GM04504 (cell line): ENCODE data around the gene NLGN2.

Source experiments
- DNase-seq: peaks from one replicate; pipeline ENCODE4 v3.0.0-alpha.2; 2012; ENCODE audit warnings: low read depth

The NLGN2 gene

DNA sequence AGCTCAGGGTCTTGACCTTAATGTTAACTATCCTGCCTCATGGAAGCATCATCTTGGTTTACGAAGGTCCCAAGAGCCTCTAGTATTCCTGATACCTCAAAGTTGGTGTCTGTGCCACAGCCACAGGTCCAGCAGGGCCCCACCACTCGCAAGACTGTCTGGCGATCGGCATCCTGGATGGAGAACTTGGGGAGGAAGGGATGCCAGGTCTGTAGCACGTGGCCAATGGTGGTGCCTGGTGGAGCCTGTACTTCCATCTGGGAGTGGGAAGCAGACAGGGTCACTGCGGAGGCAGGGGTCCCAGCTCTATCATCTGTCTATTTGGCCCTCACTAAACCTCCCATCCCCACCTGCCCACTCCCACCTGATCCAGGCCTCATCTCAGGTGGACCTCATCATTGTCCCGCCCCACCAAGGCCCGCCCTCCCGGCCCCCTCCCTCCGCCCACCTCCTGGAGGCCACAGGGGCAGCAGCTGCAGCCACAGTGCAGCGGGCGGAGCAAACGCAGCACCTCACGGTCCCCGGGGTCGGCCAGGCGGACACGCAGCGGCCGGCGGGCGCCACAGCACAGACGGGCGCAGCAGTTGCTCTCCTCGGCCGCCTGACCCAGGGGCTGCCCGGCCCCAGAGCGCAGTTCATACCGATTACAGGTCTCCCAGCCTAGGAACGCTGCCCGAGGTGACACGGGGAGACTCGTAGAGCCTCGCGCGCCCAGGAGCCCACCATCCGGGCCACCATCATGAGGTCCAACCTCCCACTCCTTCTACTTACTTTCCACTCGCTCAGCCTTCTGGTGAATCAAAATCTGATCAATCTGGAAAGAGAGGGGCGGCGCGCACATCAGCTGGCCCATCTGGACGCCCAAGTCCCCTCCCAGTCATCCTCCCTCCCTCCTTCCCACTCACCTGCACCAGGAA is 14.7 kb upstream of the NLGN2 start:
- DNase-seq: no peak

DNA sequence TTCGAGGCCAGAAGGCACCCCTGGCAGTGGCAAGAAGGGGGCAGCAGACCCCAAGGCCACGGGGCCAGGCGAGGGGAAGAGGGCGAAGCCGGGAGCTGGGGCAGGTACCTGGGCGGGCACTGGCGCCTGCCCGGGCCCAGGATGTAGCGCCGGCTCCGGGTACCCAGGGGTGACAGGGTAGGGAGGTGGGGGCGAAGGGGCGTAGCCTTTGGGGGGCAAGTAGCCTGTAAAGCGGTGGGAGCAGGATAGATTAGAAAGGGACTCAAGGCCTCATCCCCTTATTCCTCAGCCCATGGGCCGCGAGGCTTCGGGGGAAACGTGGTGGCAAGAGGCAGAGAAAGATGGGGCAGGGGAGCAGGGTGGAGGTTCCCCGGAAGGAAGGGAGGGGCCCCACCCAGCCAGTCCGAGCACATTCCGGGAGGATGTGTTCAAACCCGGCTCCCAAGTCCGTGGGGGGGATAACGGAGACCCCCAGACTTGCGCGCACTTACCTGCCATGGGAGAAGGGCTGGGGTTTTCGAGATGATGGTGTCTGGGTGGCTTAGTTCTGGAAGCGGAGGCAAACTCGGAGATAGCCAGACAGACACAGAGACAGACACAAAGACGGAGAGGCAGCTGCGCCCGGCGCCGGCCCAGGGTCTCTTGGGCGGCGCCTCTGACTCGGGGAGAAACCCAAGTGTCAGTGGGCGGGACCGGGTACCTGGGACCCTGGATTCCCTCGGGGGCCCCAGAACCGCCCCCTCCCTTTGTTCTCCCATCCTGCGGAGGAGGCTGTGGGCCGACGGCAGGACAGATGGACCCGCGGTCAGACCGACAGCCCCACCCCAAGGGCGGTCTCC is 13.8 kb upstream of the NLGN2 start:
- DNase-seq: no peak

DNA sequence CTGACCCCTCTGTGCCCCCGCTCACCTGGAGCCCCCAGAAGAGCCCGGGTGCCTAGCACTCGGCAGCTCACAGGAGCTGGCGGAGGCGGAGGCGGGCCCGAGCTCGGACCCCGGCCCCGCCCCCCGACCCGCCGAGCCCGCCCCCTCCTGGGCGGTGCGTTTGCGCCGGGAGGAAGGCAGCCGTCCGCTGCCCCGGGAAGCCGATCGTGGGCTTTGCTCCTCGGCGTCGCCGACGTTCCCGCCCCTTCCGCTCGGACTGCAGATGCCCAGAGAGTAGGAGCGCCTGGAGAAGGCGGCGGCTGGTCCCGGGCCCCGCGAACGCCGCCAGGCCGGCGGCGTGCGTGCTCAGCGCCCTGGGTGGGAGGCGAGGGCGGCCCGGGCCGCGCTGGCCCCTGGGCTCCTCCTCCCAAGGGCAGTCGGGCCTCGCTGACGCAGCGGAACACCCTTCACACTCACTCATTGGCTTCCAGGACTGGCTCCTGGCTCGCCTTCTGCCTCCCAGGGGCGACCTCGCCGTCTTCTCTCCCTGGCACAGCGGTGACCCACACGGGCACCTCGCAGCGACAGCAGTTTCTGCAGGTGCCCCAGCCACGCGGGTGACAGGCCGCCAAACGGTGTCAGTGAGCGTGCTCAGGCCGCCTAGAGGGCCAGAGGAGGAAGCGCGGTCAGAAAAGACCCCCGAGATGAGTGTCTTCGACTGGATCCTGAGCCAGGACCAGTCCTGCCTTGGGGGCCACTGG is 13.0 kb upstream of the NLGN2 start, which contains the start of gene PLSCR3:
PLSCR3 (minus strand) TSS at position 74 of the 740 bp plus-strand sequence. CDS start 415 bp downstream, outside the sequence.
- peak; percentile 70 for DNase-seq

DNA sequence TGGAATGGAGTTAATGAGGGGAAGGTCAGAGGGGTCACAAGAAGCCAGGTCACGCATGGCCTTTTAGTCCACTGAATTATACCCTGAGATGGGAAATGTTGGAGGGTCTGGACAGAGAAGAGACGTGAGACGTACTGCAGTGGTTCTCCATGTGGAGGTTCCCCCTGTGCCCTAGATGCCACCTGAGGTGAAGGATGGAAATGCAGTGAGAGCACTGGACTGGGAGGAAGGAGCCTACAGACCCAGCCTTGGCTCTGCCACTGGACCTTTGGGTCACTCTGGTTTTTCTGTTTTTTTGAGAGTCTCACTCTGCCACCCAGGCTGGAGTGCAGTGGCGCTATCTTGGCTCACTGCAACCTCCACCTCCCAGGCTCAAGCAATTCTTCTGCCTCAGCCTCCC is 11.5 kb upstream of the NLGN2 start:
- DNase-seq: no peak

DNA sequence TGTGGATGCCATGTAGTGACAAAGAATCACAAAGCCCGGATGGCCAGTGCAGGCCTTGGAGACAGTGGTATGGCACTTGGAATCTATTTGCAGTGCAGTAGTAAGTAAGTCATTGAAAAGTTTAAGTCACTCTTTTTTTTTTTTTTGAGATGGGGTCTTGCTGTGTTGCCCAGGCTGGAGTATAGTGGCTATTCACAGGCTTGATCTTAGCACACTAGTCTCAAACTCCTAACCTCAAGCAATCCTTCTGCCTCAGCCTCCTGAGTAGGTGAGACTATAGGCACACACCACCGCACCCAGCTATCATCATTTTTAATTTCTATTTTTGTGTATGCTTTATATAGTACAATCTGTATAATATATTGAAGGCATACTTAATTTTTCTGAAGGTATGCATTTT is 9.0 kb upstream of the NLGN2 start:
- no peak for DNase-seq

DNA sequence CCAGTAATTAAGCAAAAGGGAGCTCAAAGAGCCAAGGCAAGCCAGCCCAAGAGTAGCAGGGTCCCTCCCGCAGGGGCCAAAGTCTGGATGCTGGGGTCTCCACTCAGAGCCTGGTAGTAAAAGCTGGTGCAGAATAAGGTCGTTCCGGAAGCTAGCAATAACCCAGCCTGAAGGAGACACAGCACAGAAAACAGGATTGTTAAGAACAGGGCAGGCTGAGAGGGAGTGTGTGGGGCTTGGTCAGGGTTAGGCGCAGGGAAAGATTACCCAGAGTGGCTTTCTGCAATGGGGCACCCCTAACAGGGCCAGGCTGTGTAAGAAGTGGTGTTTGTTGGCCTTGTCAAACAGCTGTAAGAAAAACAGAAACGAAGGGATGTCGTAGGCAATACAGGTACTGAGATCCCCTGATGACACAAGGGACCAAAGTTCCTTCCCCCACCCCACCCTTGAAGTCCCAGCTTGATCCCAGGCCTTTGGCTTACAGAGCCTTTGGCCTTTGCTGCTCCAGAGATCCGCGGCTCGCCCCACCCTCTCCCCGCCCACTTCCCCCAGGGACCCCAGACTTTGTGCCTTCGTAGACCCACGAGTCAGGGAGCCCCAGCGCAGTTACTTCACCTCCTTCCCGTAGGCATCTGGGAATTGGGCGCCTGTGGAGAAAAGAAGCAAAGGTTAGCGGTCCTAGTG is 4.5 kb upstream of the NLGN2 start:
- no peak for DNase-seq

DNA sequence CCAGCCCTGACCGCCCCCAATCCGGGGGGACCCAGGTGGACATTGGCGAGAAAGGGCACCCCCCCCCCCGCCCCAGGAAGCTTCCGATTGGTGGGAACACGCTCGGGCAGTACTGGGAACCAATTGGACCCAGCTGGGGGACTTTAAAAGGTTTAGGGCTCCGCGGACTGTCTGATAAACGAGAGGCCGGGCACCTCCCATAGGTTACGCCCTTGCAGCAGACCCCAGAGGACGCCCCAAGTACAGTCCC is 4.0 kb upstream of the NLGN2 start:
- DNase-seq: no peak

DNA sequence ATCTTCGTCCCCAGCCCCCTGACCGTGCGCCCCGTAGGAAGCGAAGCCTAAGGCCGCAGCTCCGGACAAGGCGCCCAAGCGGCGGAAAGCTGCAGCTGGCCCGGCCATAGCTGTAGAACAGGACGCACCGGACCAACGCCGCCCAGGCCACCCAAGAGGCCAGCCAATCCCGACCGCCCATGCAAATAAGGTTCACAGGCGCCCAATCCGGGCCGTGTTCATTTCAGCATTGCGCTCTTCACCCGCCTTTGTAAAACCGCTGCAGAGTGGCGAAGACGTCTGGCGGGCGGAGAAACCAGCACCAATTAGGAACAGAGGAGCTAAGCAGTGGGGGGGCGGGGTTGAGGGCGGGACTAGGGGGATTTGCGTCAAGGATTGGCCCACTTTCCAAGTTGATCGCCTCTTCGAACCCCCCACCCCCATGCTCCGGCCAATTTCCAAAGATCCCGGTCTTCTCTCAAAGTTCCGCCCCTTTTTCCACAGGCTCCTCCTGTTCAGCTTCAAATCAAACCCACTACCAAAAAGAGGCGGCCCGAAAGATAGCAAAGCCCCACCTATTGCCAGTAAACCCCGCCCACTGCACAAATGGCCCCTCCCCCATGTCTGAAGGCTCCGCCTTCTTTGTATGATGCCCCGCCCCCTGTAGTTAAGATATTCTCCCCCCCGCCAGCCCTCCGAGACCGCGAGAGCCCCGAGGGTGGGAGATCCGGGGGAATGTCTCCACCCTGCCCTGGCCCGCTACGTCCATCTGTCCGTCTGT is 3.5 kb upstream of the NLGN2 start, which contains the start of gene TMEM256:
TMEM256 (minus strand) TSS at position 121 of the 760 bp plus-strand sequence; CDS start at position 108, 13 bp downstream.
- peak; percentile 99 for DNase-seq

DNA sequence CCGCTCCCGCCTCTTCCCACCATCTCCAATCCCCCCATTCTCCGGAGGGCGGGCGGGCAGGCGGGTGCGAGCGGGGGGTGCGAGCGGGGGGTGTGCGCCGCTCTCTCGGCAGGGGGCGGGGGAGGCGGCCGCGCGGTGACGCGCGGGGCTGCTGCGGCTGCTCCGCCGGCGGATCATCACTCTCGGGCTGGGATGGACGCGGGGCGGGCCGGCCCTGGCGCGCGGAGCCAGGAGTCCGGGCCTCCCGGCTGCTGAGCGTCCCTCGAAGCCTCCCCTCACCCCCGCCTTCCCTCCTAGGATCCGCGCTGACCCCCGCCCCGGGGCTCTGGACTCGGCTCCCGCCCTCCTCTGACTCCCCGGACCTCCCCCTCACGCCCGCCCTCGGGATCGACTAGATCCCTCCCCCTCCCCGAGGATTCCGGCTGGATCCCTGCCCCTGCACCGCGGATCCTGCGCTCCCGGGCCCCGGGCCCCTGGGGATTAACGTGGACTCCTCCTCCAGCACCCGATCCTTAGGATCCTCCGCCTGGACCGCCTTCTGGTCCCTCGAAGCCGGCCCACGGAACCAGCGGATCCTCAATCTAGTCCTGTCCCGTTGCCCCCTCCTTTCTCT is 2.8 kb upstream of the NLGN2 start:
- no peak for DNase-seq

DNA sequence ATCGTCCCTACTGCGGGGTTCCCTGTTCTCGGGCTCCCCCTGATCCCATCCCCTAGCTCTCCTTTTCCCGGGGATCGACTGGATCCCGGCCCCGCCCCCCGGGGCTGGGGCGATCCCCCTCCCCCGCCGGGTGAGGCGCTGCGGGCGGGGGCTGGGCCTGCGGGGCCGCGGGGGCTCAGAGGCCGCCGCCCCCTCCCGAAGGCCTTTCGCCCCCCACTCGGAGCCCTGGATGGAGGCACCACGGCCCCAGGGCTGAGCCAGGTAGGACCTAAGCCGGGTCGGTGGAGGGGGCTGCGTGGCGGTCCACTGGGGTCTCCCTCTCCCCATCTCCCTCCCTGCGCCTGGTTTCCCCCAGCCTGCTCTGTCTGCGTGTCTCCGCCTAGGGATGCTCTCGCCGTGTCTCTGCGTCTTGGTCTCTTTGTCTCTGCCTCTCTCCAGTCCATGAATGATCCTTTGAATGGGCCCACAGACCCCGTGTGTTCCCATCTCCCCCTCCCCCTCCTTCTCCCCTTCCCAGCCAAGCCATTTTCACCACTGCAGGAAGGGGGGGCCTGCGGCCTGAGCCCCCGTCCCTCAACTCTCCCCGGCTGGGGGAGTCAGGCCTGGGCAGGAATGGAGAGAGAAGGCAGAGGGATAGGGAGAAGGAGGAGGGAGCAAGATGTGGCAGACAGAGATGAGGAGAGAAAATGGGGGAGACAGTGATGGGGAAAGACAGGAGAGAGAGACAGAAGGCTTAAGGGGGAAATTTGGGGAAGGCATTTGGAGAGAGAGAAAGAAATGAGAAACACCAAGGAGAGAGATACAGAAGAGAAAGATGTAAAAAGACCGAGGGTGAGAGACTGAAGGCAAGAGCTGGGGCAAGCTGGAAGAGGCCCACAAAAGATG is 2.1 kb upstream of the NLGN2 start:
- no peak for DNase-seq

DNA sequence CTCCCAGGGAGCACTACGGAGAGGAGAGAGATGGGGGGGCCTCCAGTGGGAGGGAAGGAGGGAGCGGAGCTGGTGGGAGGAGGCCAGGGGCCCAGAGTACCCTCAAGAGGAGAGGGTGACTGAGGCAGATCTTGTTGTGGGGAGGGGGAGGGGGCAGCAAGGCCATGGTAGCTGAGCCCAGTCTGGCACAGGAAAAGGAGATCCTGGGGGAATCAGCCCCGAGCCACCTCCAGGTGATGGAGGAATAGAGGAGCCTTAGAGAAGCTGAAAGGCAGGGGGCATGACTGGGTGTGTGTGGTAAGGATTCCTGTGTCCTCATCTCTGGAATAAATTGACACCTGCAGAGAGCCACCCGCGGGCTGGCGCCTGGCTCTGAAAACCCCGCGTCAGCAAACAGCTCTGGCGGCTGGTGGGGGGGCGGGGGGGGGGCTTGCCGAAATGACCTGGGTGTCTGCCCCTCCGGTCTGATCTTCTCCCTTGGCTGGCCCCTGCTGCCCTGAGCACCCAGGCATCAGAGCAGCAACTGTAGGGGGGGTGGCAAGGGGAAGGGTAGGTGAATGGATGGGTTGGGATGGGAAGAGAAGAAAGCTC is 1.3 kb upstream of the NLGN2 start:
- no peak for DNase-seq

DNA sequence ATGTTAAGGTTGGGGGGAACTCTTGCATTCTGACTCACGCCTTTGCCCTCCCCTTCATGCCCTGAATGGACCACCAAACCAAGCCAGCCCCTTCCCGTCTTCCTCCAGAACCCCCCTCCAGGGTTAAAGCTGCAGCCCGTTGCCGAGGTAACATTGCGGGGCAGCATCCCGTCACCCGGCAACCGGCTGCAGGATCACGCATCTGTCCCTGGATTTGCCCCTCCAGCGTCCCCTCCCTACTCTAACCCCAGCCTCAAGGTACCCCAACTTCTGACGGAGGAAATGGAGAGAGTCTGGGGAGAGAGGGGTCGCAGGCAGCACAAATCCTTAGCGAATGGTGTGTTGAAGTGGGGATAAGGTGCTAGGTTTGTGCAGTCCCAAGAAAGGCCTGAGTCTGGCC is 563 bp upstream of the NLGN2 start:
- DNase-seq: no peak

DNA sequence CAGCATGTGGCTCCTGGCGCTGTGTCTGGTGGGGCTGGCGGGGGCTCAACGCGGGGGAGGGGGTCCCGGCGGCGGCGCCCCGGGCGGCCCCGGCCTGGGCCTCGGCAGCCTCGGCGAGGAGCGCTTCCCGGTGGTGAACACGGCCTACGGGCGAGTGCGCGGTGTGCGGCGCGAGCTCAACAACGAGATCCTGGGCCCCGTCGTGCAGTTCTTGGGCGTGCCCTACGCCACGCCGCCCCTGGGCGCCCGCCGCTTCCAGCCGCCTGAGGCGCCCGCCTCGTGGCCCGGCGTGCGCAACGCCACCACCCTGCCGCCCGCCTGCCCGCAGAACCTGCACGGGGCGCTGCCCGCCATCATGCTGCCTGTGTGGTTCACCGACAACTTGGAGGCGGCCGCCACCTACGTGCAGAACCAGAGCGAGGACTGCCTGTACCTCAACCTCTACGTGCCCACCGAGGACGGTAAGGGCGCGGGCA is 645 bp downstream of the NLGN2 start:
- no peak for DNase-seq

DNA sequence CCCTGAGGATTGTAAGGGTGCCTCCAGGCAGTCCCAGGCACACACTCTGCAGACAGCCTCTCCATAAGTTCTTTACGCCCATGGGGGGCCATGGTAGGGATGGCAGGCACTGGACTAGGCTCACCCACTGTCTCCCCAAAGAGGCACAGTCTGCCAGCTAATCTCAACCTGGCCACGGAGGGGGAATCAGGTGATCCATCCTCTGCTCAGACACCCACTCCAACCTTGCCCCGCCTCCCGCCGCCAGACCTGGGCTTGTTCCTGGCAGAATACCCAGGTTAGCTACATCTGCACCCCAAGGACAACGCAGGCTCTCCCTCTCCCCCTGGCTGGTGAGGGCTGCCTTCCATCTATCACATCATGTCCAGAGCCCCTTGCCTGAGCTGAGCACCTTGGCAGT is 1.2 kb downstream of the NLGN2 start:
- DNase-seq: no peak

DNA sequence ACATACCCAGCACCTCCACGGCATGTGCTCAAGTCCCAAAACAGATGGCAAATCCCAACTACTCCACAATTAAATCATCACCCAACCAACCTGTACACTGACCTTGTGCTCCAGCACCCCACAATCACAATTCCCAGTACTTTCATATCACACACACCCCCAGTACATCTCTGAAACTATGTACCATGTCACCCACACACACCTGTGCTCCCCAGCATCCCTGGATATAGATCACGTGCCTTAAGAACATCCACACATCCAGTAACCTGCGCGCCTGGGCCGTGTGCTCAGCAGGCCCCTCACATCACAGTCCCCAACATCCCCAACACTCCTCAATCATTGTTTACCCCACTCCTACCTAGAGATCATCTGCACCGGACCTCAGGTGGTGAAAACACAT is 2.1 kb downstream of the NLGN2 start:
- no peak for DNase-seq

DNA sequence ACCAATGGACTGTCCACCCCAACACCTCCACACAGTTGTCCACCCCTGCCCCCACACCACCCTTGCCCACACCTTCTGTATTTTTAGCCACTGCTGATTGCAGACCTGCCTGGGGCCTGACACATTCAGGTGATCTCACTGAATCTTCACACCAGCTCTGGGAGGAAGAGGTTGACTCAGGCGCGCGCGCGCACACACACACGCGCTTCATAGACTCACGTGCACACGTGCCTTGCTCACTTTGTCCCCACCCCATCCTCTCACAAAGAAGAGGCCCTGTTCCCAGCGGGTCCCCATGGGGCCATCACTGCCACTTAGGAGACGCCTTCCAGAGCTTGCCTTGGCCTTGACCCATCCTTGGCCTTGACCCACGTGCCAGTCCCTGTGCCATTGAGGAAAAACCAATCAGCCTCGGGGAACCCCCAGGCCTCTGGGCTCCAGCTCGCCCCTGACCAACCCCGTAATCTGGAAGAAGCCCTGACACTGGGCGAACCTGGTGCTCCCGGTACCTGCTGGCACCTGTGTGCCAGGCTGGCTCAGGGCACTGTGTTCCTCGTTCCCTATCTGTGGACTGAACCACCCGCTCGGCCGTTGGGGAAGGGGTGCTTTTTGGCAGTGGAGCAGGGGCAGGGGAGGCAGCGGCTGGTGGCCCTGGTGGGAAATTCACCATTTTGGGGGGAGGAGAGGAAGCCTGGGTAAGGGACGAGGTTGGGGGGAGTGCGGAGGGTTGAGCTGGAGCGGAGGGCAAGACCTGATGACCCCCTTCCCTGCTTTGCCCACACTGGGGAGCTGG is 3.2 kb downstream of the NLGN2 start:
- no peak for DNase-seq

DNA sequence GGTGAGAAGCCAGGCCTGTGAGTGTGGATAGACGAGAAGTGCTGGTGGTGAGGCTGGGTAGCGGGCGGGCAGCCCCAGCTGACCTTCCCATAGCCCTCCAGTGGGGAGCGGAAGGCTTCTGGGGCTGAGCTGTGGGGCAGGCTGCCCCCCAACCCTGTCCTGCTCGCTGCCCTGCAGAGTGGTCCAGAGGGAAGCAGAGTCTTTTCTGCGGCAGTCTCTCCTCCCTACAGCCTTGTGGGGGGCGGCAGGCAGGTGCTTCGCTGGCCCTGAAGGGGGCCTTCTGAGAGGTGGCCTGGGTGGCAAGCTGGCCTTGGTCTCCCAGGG is 3.7 kb downstream of the NLGN2 start:
- DNase-seq: no peak

DNA sequence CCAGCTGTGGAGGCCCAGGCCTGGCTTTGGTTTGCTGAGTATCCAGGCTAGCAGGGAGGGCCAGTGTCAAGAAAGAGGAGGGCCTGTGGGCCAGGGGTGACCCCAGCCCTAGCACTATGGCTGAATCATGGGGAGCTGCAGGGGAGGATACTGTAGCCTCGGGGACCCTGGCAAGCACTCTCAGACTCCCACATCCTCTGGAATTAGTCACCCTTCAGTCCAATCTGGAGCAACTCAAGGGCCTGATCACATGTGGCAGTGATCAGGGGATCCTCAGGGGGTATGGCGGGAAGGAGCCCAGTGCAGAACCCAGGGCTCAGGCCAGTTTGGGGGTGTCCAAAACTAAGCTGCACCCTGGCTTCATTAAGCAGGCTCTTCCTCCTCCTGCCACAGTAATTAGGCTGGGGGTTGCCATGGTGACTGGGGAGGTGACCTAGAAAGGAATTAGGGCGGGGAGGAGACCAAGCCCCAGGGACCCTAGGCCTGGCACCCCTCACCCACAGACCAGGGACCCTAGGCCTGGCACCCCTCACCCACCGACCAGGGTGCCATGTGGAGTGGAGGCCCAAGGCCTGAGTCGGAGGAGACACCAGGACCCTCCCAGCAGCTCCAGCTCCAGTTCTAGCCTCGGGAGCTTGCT is 5.8 kb downstream of the NLGN2 start:
- no peak for DNase-seq
